Left kidney (tissue), 8 donors: ENCODE measurements around the gene GALR1. TPM values are rescaled to one million over a fixed set of nuclear protein-coding genes. Genes with fewer than 3 reads are reported as not detected.
"Not testable (repeated sequence)": the region's sequence is repeated elsewhere in the genome, so short reads cannot be mapped to it uniquely, and the experiment has no call there.

ENCODE experiments used
- DNase-seq: peaks from one replicate; pipeline ENCODE4 v3.0.0-alpha.2; 2013
- long read RNA-seq, 8 donors: transcript quantifications; one replicate each; lab custom pipeline, GENCODE V29; 2026
- polyA plus RNA-seq: library from polyadenylated mRNA; unstranded; fragments of 120-200 nt; gene quantifications from one replicate; pipeline ENCODE4 v1.2.1, GENCODE V29; 2013; ENCODE audit not compliant: insufficient read length

The GALR1 gene, protein sequence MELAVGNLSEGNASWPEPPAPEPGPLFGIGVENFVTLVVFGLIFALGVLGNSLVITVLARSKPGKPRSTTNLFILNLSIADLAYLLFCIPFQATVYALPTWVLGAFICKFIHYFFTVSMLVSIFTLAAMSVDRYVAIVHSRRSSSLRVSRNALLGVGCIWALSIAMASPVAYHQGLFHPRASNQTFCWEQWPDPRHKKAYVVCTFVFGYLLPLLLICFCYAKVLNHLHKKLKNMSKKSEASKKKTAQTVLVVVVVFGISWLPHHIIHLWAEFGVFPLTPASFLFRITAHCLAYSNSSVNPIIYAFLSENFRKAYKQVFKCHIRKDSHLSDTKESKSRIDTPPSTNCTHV
- 0.15 TPM for polyA plus RNA-seq
- long read RNA-seq, donor 1 = 0 reads
- long read RNA-seq, donor 2, full-length matches to known transcripts = 1 of 1 reads
- long read RNA-seq, donor 2, partial matches to known transcripts = 0 of 1 reads
- long read RNA-seq, donor 2, other reads (novel, unspliced or antisense) = 0 of 1 reads
- long read RNA-seq, donor 3 = 0 reads
- long read RNA-seq, donor 4 = 0 reads
- long read RNA-seq, donor 5 = 0 reads
- long read RNA-seq, donor 6 = 0 reads
- long read RNA-seq, donor 7 = 0 reads
- long read RNA-seq, donor 8 = 0 reads

DNA sequence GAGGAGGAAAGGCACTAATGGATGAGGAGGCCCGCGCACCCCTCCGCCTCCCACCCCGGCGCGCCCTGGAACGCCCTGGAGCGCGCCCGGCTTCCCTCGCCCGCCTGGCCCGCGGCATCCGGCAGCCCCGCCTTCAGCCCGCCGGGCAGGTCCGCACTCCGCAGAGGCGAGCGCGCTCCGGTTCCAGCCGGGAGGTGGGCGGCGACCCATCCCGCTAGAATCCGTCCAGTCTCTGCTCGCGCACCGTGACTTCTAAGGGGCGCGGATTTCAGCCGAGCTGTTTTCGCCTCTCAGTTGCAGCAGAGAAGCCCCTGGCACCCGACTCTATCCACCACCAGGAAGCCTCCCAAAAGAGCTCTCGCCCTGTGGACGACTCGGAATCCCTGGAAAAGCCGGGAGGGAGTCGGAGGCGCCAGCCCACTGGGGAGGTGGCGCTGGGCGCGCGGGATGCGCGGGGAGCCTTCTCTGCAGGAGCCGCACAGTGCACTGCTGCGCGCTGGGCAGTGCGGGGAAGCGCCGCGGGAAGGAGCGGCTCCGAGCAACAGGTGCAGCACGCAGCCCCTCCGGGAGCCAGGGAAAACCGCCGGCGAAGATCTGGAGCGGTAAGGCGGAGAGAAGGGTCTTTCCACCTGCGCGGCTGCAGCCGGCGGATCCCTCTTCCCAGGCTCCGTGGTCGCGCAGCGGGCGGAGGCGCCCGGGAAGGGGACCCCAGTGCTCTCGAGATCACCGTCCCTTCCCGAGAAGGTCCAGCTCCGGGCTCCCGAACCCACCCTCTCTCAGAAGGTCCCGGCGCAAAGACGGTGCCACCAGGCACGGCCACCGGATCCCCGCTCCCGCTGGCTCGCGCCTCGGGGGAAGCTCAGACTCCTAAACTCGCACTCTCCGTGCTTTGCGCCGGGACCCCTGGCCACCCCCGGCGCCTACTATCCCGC, at the start of gene GALR1:
Gene GALR1 (plus strand): TSS at position 280 of the 932 bp plus-strand sequence. CDS start 701 bp downstream, outside the sequence.
- DNase-seq = no peak

DNA sequence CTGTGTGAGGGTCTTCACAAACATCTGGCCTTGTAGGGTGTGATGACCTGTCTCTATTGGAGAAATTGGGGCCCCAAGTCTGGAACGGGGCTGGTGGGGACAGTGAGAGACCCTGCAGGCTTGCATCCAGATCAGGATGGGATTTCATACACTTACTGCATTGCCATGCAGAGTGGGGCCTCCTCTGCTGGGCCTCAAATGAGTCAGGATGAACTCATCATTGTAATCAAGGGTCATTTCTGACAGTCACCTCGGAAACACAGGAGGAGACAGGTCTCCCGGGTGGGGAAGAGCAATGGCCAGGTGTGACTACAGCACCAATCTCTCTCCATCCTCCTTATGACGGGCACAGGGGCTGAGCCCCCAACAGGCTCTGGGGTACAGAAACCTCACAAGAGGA, 48.1 kb upstream of the GALR1 start:
- no peak for DNase-seq

DNA sequence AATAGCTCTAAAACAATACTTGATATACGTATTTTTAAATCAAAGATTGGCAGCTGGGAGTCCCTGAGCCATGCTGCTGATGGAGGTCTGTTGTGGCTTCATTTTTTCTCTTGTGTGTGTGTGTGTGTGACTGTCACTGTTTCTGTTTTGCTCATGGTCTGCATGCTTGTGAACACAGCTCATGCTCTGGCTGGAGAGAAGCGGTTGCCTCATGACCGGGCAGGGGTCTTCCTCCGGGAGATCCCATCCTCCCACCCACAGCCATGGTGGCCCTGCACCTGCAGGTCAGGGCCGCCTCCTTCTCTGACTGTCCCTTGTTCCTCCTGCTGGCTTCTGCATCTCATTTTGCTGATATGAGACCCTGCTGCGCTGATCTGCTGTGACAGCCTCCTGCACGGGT, 47.3 kb upstream of the GALR1 start:
- DNase-seq = no peak

DNA sequence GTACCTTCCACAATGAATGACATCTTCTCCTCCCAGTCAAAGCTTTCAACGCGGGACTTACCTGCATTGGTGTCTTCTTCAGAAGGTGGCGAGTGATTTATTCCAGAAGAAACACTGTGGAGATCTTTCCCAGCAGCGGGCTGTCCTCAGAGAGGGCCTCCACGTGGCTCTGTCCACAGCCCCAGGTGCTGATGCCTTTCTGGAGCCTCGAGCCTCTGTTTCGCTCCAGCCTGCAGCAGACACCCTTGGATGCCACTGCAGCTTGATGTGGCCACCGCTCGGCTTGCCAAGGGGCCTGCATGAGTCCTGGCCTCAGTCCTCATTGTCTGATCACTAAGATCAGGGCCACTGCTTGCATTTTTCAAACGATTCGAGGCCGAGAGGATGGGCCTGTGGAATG, 46.6 kb upstream of the GALR1 start:
- DNase-seq = no peak

DNA sequence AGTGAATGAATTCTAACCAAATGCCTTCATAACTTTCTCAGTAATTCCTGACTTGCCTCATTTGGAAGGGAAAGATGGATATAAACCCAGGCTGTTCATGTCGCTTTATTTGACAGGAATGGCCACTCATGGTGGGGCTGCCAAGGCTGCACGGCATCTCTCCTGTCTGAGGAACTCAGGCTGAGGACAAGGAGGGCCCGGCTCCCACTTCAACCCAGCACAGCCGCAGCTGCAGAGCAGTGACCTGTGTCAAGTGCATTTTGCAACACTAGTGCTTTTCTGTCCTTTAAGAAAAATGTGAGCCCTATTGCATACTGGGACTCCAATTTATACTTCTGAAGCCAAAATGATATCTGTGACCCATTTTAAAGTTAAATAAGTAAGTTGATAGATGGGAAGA, 45.8 kb upstream of the GALR1 start:
- no peak for DNase-seq

DNA sequence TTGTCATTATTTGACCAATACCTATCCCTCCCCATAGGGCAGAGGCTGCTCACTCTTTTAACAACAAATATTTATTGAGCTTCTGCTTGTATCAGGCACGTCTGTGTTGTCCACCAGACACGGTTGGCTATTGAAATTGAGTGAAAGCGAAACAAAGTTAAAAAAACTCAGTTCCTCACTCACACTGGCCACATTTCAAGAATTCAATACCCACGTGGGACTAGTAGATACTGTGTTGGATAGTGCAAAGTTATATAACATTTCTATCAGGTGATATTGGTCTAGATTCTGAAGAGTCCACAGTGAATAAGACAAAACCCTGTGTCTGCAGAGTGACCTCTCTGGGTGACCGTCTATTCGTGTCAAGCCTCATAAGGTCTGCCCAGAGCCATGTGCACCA, 43.9 kb upstream of the GALR1 start:
- no peak for DNase-seq

DNA sequence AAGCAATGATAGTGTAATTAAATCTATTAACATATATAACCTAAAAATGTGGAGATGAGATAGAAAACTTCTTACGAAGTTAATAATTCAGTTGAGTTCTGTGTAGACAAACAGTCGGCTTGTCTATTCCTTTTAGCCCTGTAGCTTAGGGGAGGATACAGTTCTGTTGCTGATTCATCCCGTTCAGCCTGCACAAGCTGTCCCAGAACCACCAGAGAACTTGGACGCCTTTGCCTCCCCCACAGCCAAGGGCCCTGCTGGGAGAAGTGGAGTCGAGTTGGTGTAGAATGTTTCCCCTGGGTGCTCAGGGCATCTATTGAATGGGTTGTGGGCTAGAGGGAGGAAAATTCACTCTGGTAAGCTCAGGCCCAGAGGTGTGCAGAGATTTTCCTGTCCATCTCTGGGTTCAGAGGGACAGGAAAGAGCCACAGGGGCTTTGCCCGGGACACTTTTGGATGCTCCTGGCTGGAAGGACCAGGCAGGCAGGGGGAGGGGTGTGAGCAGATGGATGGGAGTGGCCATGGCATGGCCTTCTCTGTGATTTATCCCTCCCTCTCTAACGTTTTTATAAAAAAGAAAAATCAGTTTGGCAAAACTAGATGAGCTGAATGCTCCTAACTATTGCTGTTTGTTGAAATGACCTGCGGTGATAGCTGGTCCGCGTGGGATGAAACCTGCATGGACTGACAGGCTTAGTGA, 42.8 kb upstream of the GALR1 start:
- DNase-seq = no peak

DNA sequence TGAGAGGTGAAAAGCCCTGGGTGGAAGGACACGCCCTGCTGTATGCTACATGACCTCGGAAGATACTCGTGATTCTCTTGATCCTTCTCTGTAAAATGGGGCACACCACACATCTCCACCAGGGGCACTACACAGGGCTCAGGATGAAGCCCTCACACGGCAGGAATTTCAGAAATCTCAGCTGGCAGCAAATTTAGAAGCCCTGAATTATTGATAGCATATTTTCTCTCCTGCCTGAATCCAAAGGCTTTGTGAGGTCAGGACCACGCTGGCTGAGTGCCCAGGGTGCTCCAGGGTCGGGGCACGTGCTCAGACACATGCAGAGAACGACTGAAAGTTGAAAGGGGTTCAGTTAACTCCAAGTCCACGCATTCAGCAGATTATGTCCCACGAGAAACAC, 42.1 kb upstream of the GALR1 start:
- no peak for DNase-seq

DNA sequence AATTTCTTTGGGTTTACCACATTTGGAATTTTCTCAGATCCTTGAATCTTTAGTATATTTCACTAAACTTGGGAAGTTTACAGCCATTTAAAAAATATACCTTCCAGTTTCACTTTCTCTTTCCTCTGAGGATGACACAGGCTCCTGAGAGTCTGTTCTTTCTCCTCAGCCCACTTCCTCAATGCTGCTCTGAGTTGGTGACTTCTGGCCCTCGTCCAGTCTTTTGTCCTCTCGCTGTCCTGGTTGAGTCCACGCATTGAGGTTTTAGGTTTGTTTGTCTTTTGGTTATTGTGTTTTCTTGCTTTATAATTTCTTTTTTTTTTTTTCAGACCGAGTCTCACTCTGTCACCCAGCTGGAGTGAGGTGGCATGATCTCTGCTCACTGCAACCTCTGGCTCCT, 40.7 kb upstream of the GALR1 start:
- no peak for DNase-seq

DNA sequence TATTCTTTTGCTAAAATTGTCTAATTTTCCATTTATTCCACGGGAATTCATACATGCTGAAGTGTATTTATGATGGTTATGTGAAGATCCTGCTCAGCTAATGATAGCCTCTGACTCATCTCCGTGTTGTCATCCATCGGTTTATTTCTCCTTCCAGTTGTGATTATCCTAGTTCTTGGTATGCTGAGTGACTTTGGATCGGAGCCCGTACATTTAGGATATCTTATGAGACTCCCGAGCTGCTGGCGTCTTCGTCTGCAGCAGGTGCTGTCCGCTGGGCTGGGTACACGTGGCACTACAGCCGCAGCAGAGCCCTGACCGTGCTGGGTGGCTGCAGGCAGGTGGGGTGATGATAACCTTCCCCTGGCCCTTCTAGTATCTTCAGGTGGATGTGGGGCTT, 40.1 kb upstream of the GALR1 start:
- no peak for DNase-seq

DNA sequence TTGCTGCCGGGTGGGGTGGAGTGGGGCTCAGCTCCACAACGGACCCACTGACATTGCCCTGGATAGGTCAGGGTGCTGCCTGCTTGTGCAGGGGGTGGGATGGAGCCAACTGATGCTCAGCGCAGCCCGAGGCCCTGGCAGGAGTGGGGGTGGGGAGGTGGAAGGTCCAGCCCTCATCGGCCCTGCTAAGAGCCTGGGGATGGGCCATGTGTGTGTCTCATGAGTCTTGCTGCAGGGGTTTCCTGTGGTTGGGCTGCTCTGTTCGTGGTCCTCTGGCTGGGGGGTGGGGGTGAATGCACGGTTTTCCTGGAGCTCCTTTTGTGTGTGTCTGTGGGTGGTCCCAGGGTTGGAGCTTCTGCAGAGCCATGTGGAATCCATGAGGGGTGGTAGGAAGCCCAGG, 39.4 kb upstream of the GALR1 start:
- no peak for DNase-seq

DNA sequence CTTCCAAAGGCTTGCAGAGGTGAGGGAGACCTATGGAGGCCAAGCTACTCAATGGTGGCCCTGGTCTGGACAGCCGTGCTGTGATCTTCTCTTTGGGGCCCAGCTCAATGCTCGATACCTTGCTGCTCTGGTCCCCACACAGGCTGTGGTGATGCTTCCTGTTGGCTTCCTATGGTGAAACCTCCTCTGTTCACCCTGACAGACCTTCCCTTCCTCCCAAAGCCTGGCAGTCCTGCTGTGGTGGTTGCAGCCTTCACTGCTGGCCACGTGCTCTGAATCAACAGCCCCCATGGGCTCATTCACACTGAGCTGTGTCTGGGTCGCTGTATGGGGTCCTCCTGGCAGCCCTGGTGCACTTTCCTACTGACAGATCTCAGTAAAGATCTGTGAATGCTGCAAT, 31.0 kb upstream of the GALR1 start:
- DNase-seq = no peak

DNA sequence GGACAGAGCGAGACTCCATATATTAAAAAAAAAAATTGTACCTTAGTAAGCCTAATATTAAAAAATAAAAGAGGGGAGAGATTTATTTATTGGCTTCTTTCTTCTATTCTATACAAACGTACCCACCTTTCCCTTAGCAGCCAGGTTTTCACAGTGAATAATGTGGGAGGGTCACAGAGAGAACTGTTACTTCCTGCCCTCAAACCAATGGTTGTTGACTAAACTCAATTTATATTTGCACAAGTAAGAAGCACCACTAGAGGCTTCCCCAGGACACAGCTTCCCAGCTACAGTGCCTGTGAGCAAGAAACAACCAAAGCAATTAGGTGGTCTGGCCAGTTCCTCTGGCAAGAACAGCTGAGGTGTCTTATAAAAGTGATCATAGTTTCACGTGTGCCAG, 28.9 kb upstream of the GALR1 start:
- DNase-seq = no peak

DNA sequence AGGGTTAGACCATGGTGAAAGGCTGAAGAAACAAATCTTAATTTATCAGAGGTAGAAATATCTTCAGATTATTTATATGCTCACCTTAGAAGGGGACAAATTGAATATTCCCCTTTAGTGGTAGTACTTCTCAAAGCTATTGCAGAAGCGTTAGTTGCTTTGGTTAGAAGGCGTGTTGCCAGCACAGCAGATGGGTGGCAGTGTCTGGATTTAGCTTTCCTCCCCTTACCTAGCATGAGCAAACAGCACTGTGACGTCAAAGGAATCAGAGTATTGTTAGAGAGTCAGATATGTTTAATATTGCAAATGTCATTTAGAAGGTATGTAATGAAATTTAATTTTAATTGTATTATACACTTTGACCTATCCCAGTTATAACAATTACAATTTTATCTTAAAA, 27.2 kb upstream of the GALR1 start:
- no peak for DNase-seq

DNA sequence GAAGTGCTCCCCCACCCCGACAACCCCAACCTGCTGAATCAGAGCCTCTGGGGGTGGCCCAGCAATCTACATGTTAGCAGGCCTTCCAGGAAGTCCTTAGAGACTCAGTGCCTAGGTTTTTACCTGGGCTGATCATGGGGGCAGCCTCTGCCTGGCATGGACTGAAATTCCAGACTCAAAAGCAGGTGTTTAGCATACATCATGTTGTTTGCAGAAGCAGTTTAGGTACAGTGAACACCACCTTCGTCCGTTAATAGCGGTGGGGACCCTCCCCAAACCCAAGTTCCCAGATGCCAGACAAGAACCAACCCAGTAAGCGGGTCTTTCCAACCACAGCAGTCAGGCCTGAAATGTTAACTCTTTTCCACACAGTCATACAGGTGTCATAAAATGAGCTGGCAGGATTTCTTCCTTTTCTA, 26.4 kb upstream of the GALR1 start:
- no peak for DNase-seq

DNA sequence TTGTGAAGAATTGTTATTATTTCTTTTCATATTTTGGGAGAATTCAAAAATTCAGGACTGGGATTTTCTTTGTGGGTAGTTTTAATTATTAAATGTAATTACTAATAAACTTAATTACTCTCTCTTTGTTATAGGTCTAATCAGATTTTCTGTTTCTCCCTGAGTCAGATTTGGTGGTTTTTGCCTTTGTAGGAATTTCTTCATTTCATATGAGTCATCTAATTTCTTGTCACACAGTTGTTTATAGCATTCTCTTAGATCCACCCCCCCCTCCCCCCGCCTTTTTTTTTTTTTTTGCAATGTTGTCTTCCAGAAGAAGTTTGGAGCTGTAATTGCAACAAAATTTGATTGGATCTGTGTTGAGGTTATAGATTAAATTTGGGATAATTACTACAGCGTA, 26.0 kb upstream of the GALR1 start:
- DNase-seq = no peak

DNA sequence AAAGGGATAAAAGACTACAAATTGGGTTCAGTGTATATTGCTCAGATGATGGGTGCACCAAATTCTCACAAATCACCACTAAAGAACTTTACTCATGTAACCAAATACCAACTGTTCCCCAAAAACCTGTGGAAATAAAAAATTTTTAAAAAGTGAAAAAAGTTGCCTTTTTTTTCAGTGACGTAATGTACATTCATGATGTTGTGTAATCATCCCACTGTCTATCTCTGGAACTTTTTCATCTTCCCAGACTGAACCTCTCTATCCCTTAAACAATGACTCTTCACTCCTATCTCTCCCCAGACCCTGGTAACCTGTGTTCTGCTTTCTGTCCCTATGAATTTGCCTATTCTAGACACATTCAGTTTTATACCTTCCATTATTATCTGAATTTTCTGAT, 19.0 kb upstream of the GALR1 start:
- DNase-seq = no peak

DNA sequence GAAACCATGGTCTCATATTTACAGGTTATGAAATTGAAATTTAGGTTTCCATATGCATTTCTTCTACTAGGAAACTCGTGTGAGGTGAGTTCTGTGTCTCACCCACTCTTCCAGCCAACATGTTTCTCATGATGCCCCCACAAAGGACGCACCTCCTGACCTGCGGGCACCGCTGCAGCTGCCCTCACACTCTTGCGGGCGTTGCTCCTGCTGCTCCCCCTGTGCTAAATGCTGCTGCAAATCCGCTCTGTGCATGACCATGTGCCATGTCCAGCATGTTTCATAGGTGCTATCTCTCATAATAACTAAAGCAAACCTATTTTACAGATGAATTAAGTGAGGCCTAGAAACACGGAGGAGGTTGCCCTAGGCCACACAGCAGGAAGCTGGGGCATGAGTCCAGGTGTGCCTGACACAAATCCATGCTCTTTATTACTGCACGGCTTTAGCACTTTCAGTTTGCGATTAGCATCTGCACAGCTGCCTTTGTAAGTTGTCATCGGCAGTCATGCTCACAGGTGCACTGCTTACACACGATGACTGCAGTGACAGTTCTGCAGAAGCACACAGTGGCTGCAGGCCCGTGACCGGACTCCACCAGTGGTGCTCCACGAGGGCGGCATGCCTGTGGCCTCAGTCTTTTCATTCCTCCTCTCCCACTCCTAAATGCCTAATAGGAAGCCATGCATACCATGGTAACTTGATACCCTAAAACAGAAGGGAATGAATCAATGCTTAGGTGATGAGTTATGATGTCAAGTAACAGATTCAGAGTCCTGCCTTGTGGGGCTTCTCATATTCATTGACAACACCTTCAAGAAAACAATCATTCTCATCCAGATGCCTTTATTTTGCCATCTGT, 14.9 kb upstream of the GALR1 start:
- no peak for DNase-seq

DNA sequence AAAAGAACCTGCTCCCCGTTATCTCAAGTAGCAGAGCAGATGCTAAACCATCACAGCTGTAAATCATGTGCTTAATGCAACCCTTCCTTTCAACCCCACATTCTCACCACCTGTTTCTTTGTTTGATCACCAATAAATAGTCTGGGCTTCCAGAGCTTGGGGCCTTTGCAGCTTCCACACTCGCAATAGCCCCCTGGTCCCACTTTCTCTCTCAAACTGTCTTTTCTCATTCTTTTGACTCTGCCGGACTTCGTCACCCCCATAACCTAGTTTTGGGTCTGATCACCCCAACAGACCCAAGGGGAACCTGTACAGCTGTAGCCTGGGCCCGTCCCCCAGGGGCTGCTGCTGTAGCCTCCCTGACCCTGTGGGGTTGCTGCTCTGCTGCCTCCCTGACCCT, 10.4 kb upstream of the GALR1 start:
- not testable (repeated sequence) for DNase-seq

DNA sequence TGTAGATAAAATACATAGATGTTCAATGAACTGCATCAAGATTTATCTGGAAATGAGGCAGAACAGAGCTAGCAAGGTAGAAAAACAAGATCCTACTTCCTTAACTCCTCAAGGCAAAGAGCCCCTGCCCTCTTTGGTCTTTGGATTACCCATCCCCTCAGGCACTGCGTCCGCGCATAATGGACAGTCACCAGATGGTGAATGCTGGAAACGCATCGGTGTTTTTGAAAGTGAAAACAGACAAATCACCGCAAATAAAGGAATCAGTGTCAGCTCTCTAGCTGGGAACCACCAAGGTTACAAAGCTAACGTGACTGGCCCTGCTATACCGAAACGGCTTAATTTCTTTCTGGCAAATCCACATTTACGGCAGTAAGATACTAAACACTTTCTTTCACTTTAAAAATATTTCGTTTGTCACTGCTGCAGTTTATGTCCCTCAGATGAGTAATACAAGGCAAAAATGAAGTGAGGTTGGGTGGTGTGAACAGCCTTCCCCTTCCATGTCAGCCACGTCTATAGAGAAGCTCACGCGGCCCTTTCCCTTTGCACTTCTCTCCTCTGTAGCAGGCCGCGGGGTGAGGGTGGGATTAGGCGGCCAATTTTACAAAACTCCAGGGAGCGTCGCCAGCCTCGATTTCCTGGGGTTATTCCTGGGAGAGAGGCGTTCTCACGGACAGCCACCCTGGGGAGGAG, 627 bp upstream of the GALR1 start:
- no peak for DNase-seq
